Dedifferentiated amniotic fluid mesenchymal stem cell (primary cell): ENCODE measurements around the gene CACNA1C.

Experiments used
- DNase-seq: peaks from one replicate; pipeline ENCODE4 v3.0.0-alpha.2; 2016; ENCODE audit errors: extremely low spot score

The CACNA1C gene

DNA sequence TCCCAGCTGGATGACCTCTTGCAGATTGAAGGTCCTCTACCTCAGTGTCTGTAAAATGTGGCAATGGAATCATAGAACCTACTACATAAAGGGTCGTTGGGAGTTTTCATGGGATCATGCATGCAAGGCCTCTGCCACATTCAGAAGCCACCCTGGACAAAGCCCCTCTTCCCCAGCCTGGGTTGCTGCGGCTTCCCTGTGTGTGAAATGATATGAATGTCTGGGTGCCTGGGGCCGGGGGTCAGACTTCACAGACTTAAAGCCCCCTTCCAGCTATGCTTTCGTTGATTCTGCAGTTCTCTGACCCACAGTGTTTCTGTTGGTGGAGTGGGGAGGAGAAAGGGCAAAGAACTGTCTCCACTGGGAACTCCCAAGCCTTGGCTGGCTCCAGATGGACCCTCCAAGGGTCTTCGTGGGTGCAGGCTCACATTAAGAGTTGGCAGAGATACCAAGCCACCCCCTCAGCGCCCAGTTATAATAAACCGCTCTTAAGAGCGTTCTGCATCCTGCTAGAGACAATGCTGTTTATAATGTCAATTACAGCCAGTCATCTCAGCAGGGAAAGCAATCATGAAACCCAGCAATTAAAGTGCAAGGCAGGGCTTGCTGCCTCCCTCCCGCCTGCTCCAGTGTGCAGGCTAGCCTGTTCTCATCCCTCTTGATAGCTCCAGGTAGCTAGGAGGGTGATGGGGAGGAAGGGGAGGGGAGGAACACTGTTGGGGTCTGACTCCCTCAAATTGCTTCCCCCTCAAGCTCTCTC lies 531.0 kb downstream of the CACNA1C start:
- DNase-seq: no peak

DNA sequence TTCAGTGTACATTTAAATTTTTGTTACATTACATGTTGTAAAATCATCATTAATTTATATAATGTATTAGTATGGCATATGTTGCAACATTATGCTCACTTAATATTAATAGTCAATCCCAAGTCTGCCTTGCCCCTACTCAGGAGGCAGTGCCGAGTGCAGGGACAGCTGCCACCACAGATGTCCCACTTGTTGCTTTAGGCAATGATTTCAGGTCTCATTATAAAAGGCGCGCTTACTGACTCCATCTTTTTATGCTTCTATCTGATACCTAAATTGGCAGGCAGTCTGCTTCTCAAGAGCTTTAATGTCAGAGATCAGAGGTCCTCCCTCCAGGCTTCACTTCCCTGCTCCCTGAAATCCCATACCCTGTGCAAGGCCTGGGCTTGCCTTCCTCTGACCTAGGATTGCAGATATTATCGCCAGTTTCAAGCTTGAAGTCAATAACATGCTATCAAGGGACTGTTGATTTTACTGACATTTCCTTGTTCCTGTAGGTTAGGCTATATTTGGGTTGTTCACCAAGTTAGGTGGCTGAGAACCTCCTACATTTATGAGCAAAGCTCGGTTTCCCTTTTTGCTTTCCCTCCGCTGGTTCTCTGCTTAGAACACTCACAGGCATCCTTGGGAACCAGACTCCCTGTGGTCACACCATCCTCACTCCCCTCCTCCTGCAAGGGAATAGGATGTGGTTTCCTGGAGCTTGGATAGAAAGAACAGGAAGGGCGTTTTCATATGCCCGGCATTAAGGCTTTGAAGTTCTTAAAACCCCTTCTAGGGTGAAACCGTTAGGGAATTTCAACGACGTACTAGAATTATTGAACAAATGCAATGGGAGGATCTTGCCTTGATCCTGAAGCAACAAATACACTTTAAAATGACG lies 533.6 kb downstream of the CACNA1C start:
- no peak for DNase-seq

DNA sequence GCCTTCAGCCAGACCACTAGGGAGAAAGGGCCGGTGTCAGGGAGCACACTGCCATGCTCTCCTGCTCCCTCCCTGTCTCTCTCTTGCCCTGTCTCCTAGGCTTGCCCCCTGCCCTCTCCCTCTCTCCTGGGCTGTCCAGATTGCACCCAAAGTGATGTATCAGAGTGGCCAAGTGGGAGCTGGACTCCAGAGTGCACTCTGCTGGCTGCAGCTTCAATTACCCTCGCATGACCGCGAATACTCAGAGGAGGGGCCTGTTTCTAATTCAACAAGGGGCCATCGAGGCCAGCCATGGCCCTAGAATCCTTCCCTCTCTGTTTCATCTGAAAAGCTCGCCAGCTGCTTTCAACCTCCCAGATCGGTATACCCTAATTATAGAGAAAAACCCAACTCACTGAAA lies 535.6 kb downstream of the CACNA1C start:
- no peak for DNase-seq

DNA sequence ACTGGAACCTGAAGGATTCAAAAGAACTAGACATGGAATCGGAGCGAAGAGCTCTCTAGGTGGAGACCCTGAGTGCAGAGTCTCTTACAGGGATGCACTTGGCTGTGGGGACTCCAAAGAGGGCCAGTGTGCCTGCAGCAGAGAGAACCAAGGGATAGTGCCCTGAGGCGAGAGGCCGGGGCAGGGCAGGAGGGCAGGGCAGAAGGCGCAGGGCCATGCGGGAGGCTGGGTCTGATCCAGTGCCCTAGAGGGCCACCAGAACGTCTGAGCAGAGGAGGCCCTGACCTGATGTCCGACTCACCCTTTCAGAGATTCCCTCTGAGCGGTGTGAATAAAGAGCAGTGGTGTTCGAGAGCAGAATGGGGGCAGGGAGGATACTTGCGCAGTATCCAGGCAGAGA lies 536.6 kb downstream of the CACNA1C start:
- no peak for DNase-seq

DNA sequence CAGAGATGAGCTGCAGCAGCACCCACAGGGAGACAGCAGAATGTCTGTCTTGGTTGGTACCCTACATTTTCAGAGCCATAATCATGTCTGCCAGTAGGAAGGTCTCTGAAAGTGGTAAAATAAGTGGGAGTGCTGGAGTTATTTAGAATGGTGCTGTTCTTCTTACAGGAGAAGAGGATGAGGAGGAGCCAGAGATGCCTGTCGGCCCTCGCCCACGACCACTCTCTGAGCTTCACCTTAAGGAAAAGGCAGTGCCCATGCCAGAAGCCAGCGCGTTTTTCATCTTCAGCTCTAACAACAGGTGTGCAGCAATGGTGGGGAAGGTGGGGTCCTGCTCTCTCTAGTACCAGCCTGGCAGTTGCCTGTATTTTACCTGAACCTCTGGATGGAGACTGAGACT lies 540.3 kb downstream of the CACNA1C start:
- DNase-seq: no peak

DNA sequence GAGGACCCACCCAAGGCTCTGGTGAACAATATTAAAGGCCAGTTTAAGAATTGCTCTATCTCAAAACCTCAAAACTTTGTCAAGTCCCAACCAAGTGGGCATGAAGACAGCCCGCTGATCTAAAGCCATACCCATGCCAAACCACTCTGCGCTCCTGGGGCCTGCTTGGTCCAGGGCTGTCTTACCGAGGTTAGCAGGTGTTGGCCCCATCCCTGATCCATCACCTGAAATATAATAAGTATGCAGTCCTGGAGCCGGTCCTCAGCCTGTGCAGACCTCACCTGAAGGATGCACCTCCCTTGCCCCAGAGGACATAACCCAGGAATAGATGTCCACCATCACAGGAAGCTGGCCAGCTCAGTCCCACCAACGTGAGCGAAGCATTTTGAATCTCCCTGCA lies 543.7 kb downstream of the CACNA1C start:
- DNase-seq: no peak

DNA sequence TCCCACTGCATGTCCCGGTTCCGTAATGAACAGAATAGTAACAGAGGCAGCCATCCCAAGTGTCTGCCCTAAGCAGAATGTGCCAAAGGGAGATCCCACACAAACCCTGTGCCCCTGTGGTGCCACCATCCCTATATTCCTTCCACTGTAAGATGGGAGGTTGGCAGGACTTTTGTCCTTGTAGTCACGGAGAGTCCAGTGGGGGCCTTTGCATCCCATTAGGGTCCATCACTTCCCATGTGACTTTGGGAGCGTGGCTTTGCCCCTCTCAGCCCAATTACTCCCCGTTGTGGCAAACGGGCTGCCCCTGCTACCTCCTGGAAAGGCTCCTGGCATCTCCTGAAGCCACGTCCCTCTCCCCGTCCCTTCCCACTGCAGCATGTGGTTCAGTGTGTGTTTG lies 552.5 kb downstream of the CACNA1C start:
- no peak for DNase-seq

DNA sequence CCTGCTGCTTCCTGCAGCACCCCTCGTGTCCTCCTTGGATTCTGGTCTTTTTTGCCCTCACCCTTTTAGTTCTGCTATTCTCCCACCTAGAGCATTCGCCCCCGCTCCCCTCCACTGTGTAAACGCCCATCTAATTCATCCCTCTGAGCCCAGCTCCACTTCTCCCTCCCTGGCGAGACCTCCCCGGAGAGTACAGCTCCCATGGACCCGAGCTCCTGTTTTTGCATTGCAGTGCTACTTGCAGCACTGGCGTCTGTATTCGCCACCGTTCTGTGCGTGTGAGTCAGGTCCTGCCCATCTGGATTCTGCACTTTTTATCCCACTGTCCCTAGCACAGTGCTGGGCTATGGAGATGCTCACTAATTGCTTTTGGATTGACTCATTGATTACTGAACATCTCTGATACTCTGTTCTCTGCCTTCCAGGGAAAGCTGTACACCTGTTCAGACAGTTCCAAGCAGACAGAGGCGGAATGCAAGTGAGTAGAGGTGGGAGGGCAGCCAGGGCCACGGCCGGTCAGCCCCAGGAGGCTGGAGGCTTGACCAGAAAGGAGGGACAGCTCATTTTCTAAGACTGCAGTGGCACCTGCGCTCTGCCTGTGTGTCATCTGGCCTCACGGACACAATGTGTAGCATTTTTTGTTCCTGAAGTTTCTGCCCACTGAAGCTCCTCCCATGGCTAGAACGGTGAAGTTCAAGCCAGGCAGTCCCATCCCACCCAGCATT lies 553.6 kb downstream of the CACNA1C start:
- no peak for DNase-seq

DNA sequence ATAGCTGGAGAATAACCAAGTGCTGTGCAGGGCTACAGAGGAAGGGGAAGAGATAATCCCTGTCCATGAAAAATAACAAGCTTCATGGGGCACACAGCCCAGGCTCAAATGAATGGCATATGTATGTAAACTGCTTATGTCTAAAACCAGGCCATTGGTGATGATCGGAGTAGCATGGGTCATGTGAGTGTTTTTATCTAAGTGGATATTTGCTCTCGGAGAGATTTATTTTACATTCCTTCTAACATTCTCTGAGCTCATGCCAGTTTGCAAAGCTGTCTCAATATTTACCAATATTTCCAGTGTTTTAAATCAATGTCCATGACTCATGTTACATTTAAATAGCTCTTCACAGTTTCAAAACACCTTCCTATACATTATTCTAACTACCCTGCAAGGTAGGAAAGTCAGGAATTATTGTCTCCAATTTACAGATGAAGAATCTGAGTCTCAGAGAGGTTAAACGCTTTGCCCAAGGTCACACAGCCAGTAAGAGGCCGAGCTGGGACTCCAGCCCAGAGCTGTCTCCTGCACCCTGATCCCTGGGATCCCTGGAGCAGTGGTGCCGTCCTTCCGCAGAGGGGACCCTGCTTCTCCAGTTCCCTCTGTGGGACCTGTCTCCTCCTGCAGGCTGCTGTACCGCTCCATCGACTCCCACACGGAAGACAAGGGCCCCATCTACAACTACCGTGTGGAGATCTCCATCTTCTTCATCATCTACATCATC lies 555.3 kb downstream of the CACNA1C start:
- no peak for DNase-seq

DNA sequence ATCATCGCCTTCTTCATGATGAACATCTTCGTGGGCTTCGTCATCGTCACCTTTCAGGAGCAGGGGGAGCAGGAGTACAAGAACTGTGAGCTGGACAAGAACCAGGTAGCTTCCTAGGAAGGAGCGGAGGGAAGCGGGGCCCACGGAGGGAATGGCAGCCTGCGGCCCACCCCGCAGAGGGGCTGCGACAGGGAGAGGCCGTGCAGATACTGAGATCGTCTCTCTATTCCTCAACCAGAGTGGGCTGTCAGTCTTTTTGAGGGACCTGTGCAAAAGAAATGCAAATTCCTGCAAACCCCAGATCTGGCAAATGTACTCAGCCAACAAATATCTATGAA lies 555.8 kb downstream of the CACNA1C start:
- no peak for DNase-seq

DNA sequence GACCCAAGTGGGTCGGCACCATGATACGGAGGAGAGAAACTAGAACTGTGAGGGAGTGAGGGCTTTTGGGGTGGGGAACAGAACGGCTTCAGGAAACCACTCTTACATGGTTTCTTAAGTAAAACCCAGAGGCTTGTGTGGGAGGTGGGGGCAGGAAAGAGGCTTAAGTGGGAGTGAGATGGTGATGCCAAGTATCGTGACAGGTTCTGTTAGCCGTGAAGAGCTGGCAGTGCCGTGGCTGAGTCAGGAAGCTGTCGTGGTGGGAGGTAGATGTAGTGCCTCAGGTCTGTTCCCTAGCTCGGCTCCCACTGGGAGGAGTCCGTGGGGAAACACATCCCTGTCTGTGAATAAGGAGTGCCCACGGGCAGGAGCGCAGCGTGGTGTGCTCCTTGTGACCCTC lies 556.2 kb downstream of the CACNA1C start:
- no peak for DNase-seq

DNA sequence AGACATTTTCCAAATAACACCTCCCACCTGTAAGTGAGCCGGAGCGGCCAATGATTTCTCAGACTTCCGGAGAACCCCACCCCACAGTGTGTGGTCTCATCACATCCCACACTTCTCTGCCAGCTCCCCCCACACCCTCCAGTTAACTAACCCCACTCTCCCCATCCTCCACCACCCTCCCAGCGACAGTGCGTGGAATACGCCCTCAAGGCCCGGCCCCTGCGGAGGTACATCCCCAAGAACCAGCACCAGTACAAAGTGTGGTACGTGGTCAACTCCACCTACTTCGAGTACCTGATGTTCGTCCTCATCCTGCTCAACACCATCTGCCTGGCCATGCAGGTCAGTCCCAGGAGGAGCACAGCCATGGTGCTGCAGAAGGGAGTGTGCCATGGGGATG lies 557.6 kb downstream of the CACNA1C start:
- DNase-seq: no peak

DNA sequence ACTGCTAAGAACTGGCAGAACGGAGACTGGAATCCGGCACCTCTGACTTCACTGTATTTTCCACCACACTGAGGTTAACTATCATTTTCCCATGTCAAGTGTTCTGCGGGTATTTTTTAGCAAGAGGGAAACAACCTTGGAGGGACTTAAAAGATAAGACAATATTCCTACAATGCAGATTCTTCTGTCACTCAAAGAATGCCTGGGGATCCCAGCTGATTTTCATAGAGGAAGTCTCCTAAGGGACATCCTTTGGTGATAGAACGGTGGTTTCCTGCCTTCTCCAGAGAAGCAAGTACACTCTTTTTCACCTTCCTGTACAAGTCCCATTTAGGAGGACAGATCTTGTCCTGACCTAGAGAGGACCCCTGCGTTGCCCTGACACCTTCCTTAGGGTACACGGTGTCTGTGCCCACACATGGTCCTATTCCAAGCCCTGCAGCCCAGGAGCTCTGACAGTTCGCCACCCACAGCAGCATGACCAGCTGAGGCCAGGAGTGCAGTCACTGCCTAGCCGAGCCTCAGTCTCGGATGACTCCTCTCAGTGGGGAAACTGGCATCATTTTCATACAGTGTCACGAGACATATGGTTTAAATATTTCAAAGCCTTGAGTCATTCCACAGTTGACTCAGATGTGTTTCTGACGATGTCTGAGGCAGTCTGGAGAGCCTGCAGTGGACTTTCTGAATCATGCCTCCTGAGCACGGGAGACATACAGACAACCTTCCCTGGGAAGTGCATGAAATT lies 560.7 kb downstream of the CACNA1C start:
- DNase-seq: peak; percentile 99

DNA sequence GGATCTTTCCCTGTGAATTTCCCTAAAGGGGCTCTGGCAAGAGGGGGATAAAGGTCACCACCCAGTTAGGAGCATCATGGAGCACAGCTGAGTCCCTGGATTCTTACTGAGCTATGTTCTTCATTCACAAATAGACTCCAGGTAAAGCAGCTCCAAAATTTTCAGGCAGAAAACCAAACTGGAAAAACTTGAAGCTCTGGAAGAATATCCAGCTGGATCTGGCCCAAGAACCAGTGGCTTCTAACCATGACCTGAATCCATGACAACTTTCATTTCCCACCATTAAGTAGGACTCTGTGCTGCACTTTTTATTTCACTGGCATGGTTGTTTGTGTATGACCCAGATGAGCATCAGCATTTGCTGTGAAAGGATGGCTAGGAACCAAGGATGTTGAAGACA lies 561.6 kb downstream of the CACNA1C start:
- DNase-seq: no peak

DNA sequence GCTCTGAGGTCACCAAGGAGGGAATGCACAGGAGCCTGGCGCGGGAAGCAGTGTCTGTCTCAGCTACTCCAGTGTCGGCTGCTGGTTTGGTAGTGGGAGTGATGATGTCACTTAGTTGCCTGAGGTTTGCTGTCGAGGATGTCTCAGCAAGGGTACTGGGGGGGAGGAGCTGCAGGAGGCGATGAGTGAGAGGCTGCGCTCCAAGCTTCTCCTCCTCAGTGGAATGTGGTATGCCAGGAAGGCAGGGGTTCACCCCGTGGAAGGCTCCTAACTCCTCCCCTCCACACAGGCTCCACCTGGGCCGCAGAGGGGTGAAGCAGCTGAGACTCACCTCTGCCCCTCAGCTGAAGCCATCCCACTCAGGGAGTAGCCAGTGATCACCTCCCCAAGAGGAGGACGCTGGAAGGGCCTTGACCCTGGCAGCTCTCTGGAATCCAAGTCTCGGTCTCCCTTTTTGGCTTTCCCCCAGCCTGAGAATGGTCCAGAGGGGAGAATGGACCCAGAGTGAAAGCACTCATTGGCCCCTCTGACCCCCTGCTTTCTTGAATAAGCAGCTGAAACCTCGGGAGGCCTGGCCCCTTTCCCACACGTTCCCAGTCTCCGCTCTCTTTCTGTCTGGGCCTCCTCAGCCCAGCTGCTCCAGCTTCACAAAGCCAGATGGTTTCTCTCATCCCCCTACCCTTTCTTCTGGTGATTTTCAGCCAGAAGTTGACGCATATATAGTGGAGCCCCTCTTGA lies 563.0 kb downstream of the CACNA1C start:
- DNase-seq: no peak

DNA sequence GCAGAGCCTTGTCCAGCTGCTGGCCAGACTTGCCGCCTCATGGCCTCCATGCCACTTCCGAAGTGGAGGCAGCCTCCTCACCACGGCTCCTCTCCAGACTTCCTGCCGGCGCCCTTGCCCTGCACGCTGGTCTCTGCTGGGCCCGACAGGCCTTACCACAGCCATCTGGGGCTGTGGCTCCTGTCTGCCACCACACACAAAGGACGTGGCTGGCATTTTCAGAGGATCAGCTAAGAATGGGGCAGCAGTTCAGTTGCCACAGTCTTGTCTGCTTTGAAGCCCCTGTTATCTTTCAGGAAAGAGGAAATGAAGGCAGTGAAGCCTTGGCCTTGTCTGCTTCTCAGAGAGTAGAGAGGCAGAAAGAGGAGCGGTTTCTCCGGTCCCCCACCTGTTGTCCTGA lies 564.0 kb downstream of the CACNA1C start:
- DNase-seq: no peak

DNA sequence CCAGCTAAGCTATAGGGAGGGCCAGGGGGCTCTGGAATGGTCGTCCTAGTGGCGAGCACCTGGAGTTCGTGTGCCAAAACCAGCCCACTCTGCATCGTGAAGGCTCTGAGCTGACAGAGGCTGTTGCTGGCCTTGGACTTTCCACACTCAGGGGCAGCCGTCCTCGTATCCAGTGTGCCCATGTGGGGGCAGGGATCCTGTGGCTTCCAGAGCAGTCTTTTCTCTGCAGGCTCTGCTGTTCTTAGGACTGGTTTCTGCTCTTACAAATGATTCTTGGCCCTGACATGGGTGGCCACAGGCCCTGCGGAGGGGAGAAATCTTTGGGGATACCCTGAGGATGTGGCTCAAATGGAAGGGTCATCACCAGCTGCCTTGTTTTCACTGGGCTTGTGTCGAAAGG lies 564.6 kb downstream of the CACNA1C start:
- DNase-seq: no peak

DNA sequence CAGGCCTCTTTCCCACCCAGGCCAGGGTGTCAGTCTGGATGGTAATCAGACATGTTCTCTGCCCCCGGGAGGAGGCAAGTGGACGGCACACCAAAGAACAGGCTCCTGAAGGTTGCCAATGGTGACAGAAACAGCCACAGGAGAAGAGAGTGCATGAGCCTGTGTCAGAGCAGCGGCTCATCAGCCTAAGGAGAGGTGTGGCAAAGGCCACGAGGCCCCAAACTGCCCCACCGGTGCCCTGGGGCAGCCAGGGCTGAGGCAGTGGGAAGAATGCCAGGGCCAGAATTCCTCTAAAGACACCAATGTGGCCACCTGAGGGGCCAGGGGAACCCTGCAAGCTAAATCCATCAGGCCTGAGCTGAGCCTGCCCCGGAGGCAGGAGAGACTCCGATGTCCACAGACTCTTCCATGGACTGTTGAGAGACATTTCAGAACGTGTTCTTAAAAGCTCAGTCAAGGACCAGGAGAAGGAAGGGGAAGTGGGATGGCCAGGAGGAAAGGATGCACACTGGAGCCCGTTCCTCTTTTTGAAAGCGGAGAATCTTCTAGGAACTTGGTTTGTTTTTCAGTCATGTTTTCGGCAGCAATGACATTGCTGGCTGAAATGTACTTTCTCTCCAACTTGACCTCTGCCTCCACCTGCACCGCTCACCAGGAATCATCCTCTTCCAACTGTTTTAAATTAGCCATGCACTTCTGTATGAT lies 565.7 kb downstream of the CACNA1C start:
- no peak for DNase-seq

DNA sequence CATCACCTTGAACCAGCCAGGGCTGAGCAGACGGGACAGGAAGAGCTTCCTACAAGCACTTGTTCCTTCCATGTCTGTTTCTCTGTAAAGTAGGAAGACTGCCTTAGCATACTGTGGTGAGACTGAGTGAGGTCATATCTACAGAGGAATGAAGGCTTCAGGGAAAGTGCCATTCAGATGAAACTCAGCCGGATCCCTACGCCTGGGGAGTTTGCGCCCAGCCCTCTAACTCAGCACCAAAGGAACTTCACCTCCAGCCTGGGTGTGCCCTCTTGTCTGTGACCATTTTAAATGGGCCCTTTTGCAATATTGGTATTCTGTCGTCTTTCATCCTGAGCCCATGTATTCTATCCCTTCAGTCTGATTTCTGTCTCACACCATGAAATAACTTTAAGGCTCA lies 566.3 kb downstream of the CACNA1C start:
- no peak for DNase-seq

DNA sequence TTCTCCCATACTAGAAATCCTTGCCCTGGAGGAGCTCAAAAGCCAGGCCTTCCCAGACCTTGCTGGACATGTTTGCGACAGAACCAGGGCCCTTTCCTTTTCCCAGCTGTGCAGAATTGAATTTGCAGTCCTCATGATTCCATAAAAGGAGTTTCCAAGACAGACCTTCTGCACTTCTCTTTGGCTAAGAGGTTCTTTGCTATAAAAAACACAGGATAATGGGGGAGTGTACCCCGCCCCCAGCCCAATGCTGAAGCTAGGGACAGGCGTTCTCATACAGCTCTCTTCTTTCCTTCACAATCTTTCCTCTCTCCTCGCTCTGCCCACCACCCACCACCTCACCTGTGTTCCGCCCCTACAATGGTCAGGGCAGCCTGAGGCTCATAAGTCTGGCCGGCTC lies 569.7 kb downstream of the CACNA1C start:
- DNase-seq: no peak
